DMS153 (cell line): Measurements from ENCODE around the gene DHX58.

Experiments used
- DNase-seq: peaks from one replicate; lab custom pipeline; 2025; lab: John Stamatoyannopoulos, UW

The DHX58 gene

DNA sequence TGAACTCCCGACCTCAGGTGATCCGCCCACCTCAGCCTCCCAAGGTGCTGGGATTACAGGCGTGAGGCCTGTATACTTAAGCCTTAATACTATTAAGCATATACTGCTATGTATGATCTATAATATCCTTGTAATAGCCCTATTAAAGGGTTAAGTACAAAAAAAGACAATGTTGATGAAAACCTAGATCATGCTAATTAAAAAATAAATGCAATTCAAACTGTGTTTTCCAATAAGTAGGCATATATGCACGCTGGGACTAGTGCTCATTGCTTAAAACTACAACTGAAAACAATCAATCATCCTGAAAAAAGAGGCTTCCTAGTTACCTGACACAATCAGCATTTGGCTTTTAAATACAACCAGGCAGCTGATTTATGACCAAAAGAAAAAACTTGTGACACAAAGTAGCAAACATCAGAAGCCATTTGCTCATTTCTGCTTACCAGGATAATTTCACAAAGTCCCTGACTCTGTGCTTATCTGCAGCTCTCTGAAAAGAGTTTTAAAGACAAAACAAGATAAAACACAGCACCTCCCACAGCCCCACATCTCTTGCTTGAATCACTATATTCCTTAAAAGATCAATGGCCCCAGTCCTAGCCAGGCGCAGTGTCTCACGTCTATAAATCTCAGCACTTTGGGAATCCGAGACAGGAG is 25.3 kb downstream of the DHX58 start:
- DNase-seq: no peak

GRCh38 chr17:42081516-42082129 is 30.9 kb downstream of the DHX58 start:
- DNase-seq: no peak

DNA sequence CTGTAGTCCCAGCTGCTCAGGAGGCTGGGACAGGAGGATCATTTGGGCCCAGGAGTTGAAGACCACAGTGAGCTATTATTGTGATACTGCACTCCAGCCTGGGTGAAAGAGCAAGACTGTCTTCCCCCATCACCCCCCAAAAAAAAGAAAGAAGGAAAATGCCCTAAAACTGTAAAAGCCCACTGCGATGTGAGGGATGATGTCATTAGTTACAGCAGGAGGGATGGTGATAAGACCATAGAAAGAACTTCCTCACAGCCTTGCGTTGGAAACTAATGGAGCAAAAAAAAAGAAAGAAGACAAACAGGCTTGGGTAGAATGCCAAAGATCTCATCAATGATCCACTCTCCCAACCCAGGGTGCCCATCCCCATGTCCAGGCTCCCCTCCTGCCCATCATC is 33.0 kb downstream of the DHX58 start:
- DNase-seq: no peak

DNA sequence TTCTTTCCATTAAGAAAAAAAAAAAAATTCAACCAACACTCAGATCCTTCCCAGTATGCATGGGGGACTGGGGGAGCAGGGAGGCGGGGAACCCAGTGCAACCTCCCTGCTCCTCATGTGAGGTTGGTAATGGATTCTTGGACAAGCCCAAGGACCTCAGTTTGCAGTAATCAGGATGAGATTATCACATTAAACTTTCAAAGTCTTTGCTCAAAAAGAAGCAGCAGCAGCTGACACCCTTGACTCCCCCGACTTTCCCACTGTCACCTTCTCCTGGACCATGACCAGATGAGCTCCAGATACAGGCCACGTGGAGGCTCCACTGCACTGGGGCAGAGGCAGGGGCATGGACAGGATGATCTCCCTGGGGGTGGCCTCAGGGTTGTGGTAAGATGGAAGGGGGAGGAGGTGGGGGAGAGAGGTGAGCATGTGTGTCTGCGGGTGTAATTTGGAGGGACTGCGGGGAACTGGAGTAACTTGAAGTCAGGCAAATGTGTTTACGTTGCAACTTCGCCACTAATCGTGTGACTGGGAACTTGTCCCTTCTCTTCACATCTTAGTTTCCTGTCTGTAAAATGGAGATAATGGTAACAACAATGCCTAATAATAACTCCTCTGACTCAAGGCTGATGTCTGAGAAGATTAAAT is 34.0 kb downstream of the DHX58 start:
- no peak for DNase-seq

GRCh38 chr17:42077755-42078154 is 34.8 kb downstream of the DHX58 start:
- DNase-seq: no peak

GRCh38 chr17:42076797-42077559 is 35.5 kb downstream of the DHX58 start:
- DNase-seq: no peak

GRCh38 chr17:42075789-42076188 is 36.7 kb downstream of the DHX58 start:
- no peak for DNase-seq

GRCh38 chr17:42072323-42073187 is 40.0 kb downstream of the DHX58 start:
- no peak for DNase-seq

- no peak for DNase-seq
Measured at GRCh38 chr17:42071810-42072209, 40.7 kb downstream of the DHX58 start.

DNA sequence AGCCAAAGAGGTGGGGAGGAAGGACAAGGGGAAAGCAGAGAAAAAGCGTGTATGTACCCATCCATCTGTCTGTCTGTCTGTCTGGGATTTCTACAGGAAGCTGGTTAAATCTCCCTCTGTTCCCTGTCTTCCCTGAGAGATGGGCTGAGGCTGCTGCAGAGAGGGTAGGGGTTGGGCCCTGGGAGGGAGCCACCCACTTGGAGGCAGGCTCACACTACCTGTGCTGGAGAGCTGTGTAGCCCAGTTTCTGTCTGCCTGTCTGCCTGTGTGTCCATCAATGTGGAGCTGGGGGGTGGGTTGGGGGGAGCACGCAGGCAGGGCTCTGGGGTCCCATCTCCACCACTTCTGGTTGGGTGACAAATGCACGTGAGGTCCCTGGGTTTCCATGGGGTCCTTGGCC is 43.5 kb downstream of the DHX58 start:
- no peak for DNase-seq

- peak; percentile 8 for DNase-seq
Measured at GRCh38 chr17:42067371-42068091, 45.0 kb downstream of the DHX58 start.

DNA sequence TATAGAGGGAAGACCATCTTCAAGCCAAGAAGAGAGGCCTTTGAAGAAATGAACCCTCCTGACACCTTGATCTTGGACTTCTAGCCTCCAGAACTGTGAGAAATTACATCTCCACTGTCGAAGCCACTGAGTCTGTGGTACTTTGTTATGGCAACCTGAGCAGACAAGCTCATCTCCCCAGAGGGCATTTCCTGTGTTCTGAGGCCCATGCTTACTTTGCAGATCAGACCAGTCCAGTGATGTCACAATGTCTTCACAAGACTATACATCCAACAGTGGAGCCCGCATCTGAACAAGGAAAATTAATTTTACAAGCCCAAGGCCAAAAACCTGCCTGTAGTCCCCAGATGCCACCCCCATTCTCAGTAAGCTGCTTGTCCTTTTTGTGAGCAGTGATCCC is 47.3 kb downstream of the DHX58 start:
- no peak for DNase-seq

DNA sequence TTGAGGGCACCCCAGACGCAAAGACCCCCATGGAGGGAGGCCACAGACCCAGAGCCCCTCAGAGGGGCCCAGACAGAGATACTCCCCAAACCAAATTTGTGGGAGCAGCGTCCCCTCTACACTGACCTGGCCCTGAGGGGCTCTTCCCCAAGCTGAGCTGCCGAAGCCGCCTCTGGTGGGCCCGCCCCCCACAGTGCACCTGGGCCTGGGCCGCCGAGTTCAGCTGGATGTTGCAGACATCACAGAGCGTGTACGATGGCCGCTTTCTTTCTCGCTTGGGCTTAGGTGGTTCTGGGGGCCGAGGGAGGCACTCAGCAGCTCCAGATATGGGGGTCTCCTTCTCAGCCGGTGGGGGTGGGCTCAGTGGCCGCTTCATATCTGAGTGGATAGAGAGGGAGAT is 49.8 kb downstream of the DHX58 start:
- DNase-seq: no peak

GRCh38 chr17:42061646-42062487 is 50.6 kb downstream of the DHX58 start:
- DNase-seq: no peak

GRCh38 chr17:42060231-42060630 is 52.3 kb downstream of the DHX58 start:
- no peak for DNase-seq

DNA sequence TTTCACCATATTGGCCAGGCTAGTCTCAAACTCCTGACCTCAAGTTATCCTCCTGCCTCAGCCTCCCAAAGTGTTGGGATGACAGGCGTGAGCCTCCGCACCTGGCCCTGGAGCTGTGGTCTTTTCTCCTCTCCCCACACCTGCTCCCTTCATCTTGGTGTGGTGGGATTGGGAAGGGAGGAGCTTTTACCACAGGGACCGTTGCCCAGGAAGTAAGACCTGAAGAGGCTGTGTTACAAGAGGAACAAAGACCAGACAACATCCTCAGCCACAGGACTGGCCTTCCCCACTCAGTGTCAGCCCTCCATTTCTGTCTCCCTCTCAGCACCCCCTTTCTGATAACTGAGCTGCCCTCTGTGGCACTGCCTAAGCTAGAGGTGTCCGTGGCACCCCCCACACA is 52.7 kb downstream of the DHX58 start:
- DNase-seq: no peak

GRCh38 chr17:42058063-42058462 is 54.5 kb downstream of the DHX58 start:
- no peak for DNase-seq

- no peak for DNase-seq
Measured at GRCh38 chr17:42056635-42057034, 55.9 kb downstream of the DHX58 start.

GRCh38 chr17:42055496-42055895 is 57.0 kb downstream of the DHX58 start:
- DNase-seq: no peak

- no peak for DNase-seq
Measured at GRCh38 chr17:42055027-42055426, 57.5 kb downstream of the DHX58 start.
